ENCODE measurements around the gene PIGU. TPM values are rescaled to one million over a fixed set of nuclear protein-coding genes. Genes with fewer than 3 reads are reported as not detected.

The PIGU gene
- total RNA-seq, 1 experiment from 2014 or later: 25.0 TPM

- Histone ChIP-seq H2AFZ (peak overlapping the region; percentile 86), H3K4me2 (peak overlapping the region; percentile 92), H3K9me3 (ENCODE audit: insufficient read depth, low read depth) (no peaks in the 10 kb centered on the region), H3K27me3 (ENCODE audit: insufficient read depth, low read depth) (no peaks in the 10 kb centered on the region), H3K27ac (peak overlapping the region; percentile 50), H4K20me1 (ENCODE audit: insufficient read depth) (no peaks in the 10 kb centered on the region), H3K79me2 (ENCODE audit: low read depth) (peaks cover 30% of the 10 kb centered on the region), H3K4me3 (peak overlapping the region; percentile 68), H3K9me2 (ENCODE audit: insufficient read depth) (no peaks in the 10 kb centered on the region), H3F3A (ENCODE audit: insufficient read depth, low read depth) (peaks cover 18% of the 10 kb centered on the region; the same call in 1 of the 2 replicates), H3K36me3 (ENCODE audit: low read depth) (no peaks in the 10 kb centered on the region), H3K4me1 (replicated peaks; ENCODE audit: insufficient read depth) (peaks cover 22% of the 10 kb centered on the region)
- intact Hi-C loops (cut with micrococcal nuclease; ENCODE audit: unreplicated experiment): loop anchor here (2.0 to 10.0 kb wide), 3 partner anchors 149 to 373 kb away; partner anchors contain the start of gene AHCY
- TSS peak; percentile 46 for BruUV-seq (replicated peaks)
- POLR2A ChIA-PET (ENCODE audit: unreplicated experiment): interaction anchor here (0.7 kb wide), 1 partner anchor 1897 kb away, joined by 5 read pairs; no protein-coding TSS in a partner anchor
- no peak for DNase-seq
- TF ChIP-seq, protein P1, sequence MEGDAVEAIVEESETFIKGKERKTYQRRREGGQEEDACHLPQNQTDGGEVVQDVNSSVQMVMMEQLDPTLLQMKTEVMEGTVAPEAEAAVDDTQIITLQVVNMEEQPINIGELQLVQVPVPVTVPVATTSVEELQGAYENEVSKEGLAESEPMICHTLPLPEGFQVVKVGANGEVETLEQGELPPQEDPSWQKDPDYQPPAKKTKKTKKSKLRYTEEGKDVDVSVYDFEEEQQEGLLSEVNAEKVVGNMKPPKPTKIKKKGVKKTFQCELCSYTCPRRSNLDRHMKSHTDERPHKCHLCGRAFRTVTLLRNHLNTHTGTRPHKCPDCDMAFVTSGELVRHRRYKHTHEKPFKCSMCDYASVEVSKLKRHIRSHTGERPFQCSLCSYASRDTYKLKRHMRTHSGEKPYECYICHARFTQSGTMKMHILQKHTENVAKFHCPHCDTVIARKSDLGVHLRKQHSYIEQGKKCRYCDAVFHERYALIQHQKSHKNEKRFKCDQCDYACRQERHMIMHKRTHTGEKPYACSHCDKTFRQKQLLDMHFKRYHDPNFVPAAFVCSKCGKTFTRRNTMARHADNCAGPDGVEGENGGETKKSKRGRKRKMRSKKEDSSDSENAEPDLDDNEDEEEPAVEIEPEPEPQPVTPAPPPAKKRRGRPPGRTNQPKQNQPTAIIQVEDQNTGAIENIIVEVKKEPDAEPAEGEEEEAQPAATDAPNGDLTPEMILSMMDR (conservative IDR thresholded peaks at IDR 0.05): no peak
- TF ChIP-seq EZH2 (IDR thresholded peaks at IDR 0.05; ENCODE audit: low read depth): no peak
- CTCF ChIA-PET: interaction anchor here (0.6 kb wide), 1 partner anchor 37 kb away, joined by 3 read pairs; no protein-coding TSS in a partner anchor
Observed at GRCh38 chr20:34675993-34676641, 775 bp downstream of the PIGU start.

GRCh38 chr20:34675561-34675960 lies 1.3 kb downstream of the PIGU start:
- Histone ChIP-seq H3K27ac (no peak overlapping the region), H2AFZ (no peak overlapping the region), H3K4me3 (peak overlapping the region; percentile 68; the same call in 1 of the 2 replicates), H3K36me3 (ENCODE audit: low read depth) (no peaks in the 10 kb centered on the region), H3K9me3 (ENCODE audit: insufficient read depth, low read depth) (no peaks in the 10 kb centered on the region), H3K4me2 (peak overlapping the region; percentile 92), H3K79me2 (ENCODE audit: low read depth) (peaks cover 30% of the 10 kb centered on the region), H3K9me2 (ENCODE audit: insufficient read depth) (no peaks in the 10 kb centered on the region), H4K20me1 (ENCODE audit: insufficient read depth) (no peaks in the 10 kb centered on the region), H3F3A (ENCODE audit: insufficient read depth, low read depth) (peaks cover 18% of the 10 kb centered on the region; the same call in 1 of the 2 replicates), H3K27me3 (ENCODE audit: insufficient read depth, low read depth) (no peaks in the 10 kb centered on the region), H3K4me1 (replicated peaks; ENCODE audit: insufficient read depth) (peaks cover 18% of the 10 kb centered on the region)
- CTCF ChIA-PET: no interaction called here
- TF ChIP-seq, protein P1 (conservative IDR thresholded peaks at IDR 0.05): no peak
- no peak for TF ChIP-seq EZH2 (IDR thresholded peaks at IDR 0.05; ENCODE audit: low read depth)
- intact Hi-C loops (cut with micrococcal nuclease; ENCODE audit: unreplicated experiment): loop anchor here (5.0 to 10.0 kb wide), 2 partner anchors 148 to 281 kb away; no protein-coding TSS in a partner anchor
- no TSS peak for BruUV-seq (replicated peaks)
- DNase-seq: no peak
- POLR2A ChIA-PET (ENCODE audit: unreplicated experiment): no interaction called here

- Histone ChIP-seq H3K4me1 (replicated peaks; ENCODE audit: insufficient read depth) (peaks cover 15% of the 10 kb centered on the region), H3K9me2 (ENCODE audit: insufficient read depth) (no peaks in the 10 kb centered on the region), H3K27me3 (ENCODE audit: insufficient read depth, low read depth) (no peaks in the 10 kb centered on the region), H3F3A (ENCODE audit: insufficient read depth, low read depth) (peaks cover 11% of the 10 kb centered on the region; the same call in 1 of the 2 replicates), H3K36me3 (ENCODE audit: low read depth) (no peaks in the 10 kb centered on the region), H3K4me2 (no peak overlapping the region), H4K20me1 (ENCODE audit: insufficient read depth) (no peaks in the 10 kb centered on the region), H2AFZ (no peak overlapping the region), H3K79me2 (ENCODE audit: low read depth) (peaks cover 30% of the 10 kb centered on the region), H3K4me3 (no peak overlapping the region), H3K9me3 (ENCODE audit: insufficient read depth, low read depth) (0 out of 2 replicates have a peak, but pooled peaks cover 6% of the 10 kb centered on the region), H3K27ac (no peak overlapping the region)
- TF ChIP-seq EZH2 (IDR thresholded peaks at IDR 0.05; ENCODE audit: low read depth): no peak
- TF ChIP-seq, protein P1 (conservative IDR thresholded peaks at IDR 0.05): no peak
- no TSS peak for BruUV-seq (replicated peaks)
- intact Hi-C loops (cut with micrococcal nuclease; ENCODE audit: unreplicated experiment): loop anchor here (10.0 kb wide), 1 partner anchor 279 kb away; no protein-coding TSS in a partner anchor
- POLR2A ChIA-PET (ENCODE audit: unreplicated experiment): no interaction called here
- DNase-seq: no peak
- CTCF ChIA-PET: interaction anchor here (0.6 kb wide), 1 partner anchor 85 kb away, joined by 3 read pairs; no protein-coding TSS in a partner anchor
Observed at GRCh38 chr20:34673412-34673811, 3.5 kb downstream of the PIGU start.
